Measurements from ENCODE around the gene PAX9.

The PAX9 gene

GRCh38 chr14:36656687-36657398 is 4.8 kb upstream of the PAX9 start:
- DNase-seq: no peak

DNA sequence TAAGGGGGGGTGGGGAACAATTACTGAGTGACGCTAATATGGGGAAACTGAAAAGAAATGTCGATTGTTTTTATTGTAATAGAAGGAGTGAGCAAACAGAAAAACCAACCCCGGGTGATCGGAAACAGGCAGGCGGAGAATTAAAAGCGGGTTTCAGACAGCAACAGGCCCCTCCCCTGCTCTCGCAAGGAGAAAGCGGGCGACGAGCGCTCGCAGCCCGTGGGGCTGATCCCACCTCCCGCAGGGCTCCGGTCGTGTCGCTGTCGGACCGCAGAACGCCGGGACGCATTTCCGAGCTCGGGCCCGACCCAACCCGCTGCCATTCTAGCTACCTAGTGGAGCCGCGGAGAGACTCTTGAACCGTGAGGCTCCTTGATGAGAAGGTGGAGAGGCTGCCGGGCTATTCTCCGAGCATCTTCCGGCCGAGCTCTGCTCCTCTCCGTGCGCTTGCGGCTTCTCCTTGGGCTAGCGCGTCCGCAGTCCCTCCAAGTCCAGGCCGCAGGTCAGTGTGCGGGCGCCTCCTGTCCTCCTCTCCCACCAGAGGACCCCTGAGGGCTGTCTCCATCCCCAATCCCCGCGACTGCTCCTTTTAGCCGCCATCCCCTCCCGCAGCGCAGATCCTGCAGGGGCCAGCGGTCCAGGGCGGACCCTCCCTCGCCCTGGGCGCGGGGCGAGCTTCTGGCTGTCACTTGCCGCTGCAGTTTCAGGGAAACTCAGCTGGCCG is 4.1 kb upstream of the PAX9 start:
- no peak for DNase-seq

DNA sequence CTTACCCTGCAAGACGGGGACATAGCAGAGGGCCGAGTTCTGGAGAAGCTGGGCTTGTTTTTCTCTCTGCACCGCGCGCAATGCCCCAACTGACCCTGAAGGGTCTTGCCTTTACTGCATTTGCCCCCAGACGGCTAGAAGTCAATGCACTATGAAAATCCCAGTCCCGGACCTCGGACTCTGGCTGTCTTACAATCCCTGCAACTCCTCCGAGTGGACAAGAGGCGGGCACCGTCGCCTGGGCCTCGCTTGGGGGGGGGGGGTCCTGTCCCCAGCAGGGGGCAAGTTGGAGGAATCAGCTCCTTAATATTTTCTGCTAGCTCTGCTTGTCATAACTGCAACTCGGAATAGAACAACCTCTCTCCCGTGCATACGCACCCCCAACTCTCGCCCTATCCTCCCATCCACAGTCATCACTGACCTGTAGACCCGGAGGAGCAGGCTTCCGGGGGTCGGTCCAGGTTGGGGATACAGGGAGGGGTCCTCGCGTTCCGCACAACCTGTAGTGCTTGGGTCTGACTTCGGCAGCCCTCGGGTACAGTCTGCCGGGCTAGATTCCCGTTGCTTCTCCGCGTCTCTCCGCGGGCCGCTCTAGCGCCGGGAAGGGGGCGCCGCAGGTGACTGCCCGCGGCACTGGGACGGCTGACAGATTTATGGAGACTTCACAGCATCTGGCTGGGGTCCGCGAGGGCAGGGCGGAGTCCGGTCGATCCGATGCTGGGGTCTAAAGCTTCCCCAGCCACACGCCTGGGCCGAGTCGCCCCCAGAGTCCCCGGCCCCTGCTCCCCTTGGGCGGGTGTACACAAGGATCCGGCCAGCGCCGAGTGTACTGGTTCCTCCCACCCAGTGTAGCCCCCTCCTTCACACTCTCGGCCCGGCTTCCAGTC is 3.3 kb upstream of the PAX9 start:
- DNase-seq: no peak

DNA sequence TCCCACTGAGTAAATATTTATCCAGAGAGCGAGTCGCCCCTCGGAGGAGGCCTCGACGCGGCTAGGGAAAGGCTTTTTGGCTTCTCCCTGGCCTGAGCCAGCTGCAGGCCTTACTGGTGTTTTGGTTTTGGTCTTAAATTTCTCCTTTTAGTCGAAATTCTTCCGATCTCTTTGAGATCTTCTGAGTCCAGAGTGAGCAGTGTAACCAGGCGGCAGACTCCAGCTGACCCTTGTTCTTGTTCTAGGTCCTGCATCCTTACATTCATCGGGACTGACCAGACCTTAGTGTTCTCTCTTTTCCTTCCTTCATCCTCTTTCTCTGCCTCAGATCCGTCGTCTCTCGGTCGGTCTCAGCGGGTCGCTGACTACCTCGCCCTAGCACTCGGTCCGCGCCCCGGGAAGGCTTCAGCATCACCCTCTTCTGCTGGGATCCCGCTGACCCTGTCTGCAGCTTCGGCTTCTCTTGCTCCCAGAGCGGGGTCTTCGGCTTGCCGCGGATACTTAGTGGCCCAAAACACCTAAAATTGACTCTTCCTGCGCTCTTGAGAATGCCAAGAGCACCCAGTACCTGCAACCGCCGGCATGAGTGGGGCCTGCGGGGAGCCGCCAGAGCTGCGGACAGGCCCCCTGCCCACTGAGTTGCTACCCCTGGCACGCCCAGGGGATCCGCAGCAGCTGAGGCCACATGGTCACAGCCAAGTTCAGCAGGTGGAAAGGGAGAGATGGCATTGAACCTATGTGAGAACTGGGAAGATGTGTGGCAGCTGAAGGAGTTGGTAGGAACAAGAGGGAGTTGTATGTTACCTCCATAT is 2.4 kb upstream of the PAX9 start:
- DNase-seq: no peak

- no peak for DNase-seq
These were observed 1.6 kb upstream of the PAX9 start for GRCh38 chr14:36659822-36660735.

- no peak for DNase-seq
These were observed 739 bp upstream of the PAX9 start for GRCh38 chr14:36660736-36661505.

- DNase-seq: no peak
These were observed 540 bp downstream of the PAX9 start for GRCh38 chr14:36662258-36662542.

DNA sequence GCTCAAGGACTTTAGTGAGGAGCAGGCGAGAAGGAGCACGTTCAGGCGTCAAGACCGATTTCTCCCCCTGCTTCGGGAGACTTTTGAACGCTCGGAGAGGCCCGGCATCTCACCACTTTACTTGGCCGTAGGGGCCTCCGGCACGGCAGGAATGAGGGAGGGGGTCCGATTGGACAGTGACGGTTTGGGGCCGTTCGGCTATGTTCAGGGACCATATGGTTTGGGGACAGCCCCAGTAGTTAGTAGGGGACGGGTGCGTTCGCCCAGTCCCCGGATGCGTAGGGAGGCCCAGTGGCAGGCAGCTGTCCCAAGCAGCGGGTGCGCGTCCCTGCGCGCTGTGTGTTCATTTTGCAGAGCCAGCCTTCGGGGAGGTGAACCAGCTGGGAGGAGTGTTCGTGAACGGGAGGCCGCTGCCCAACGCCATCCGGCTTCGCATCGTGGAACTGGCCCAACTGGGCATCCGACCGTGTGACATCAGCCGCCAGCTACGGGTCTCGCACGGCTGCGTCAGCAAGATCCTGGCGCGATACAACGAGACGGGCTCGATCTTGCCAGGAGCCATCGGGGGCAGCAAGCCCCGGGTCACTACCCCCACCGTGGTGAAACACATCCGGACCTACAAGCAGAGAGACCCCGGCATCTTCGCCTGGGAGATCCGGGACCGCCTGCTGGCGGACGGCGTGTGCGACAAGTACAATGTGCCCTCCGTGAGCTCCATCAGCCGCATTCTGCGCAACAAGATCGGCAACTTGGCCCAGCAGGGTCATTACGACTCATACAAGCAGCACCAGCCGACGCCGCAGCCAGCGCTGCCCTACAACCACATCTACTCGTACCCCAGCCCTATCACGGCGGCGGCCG is 1.1 kb downstream of the PAX9 start:
- DNase-seq: no peak

DNA sequence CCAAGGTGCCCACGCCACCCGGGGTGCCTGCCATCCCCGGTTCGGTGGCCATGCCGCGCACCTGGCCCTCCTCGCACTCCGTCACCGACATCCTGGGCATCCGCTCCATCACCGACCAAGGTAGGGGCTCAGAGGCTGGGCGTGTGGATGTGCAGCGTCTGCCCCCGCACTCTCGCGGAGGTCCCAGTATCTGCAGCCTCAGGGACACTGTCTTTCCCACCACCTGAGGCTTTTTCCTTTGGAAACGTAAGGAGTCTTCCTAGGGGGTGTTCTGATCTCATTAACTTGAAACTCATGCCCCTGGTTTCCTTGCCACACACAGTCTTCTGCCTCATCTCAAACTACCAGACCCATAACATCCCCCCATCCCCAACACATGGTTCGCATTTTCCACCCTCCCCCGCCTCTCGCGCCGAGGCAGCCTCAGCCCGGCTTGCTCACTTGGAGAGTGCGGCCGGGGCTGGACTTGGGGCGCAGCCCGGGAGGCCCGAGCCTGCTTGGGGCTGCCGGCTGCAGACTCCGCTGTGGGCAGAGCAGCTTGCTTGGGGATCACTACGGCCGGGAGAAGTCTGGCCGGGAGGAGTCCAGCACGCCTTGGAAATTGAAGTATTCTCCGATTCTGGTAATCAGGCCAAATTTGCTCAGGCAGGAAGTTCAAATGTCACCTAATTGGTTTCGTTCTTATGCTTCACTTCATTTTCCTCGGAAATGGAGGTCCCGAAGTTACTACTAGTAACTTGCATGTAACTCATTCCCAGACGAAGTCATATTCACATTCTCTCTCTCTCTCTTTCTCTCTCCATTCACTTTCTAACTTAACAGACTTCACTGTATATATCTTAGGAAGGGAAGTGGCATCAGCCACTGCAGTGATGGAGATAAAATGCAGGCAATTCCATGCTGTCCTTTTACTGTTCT is 2.0 kb downstream of the PAX9 start:
- no peak for DNase-seq

DNA sequence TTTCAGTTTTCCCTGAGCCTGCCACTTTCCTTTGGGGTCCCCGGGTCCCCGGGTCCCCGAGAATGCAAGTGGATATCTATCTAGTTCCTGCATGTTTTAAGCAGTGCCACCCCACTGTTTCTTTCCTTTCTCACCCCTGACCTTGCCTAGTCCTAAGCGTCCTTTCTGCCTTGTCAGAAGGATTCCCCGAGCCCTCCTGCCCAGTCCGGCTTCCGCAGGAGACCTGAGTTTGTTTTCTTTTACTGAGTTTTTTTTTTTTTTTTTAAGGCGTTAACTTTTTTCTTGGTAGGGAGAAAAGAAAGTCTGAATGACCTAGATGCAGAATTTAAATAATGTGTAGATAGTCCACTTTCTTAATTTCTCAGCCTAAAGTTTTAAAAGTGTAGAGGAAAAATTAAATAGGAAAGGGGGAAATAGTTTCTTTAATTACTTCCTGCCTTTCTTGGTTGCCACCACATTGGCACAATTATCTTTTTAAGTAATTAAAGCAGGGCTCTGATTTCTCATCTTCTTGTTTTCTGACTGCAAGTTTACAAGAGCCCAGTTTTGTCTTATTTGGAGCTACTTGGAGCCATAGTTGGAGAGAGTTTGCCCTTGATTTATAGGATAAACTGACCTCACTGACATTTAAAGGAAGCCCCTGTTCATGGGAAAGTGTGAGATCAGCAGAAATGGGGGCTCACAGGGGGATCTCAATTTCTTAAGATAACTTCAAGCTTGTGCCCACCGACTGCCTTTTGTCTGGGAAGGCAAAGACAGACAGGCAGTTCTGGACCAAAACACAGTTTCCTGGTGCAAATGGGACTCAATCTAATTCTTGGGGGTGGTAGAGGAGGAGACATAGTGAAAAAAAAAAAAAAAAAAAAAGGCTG is 2.9 kb downstream of the PAX9 start:
- no peak for DNase-seq

GRCh38 chr14:36665887-36666415 is 4.3 kb downstream of the PAX9 start:
- no peak for DNase-seq

GRCh38 chr14:36666416-36667206 is 5.0 kb downstream of the PAX9 start:
- DNase-seq: no peak

DNA sequence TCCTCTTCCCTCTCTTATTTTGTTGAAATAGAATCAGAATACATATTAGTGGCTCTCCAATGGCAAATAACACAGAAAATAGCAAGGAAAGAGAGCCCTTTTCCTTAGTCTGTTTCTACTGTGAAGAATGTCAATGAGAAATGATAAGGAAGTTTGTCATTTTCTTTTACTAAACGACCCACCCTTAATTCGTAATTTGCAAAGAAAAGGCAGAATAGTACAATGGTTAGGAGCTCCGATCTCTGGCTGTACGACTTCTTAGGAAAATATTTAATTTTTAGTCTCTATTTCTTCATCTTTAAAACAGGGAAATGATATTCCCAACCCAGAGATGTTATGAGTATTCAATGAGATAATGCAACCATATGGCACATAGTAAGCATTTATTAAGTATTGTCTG is 6.0 kb downstream of the PAX9 start:
- DNase-seq: no peak

DNA sequence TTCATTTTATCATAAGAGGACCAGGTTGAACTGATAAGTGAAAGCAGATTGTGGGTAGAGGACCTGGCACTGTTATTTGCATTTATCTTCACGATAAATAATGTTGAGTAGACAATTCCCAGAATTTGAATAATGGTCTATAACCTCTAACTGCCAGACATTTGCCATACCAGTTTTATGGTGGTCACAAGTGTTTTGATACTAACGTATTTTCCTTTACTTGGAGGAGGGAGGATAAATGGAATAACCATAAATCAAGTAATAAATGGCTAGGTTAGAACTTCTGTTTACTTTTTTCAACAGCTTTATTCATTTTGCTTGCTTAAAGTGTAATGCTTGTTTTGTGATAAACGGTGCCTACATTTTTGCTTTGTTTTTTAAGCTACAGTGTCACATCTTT is 9.5 kb downstream of the PAX9 start:
- DNase-seq: no peak

GRCh38 chr14:36672095-36672494 is 10.4 kb downstream of the PAX9 start:
- DNase-seq: no peak

- no peak for DNase-seq
These were observed 13.0 kb downstream of the PAX9 start for GRCh38 chr14:36674659-36675058.

DNA sequence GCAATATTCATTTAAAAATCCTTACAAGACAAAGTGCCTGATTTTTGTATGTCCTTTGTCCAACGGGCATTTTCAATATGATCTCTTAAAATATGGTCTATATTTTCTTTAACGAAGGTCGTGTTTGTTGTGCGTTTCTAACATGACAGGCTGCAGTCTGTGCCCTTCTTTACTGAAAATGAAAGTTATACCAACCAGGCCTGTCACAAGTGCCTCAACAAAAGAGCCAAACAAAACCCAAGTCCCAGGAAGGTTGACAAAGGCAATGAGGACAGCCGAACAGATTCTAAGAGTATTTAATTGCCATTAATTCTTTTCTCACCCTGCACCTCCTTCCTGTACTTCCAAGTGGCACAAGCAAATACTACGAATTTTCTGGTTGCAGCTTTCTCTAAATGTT is 13.9 kb downstream of the PAX9 start:
- no peak for DNase-seq

Measured in activated naive CD4-positive, alpha-beta T cell (primary cell).